OCI-LY7 (cell line): ENCODE results near the gene WNT7B.

Experiments
- EZH2phosphoT487 ChIP-seq: fragments of 200-600 bp; sonication (generic); IDR thresholded peaks from 2 replicates; pipeline ENCODE4 v1.6.1; 2018; ENCODE audit warnings: low read depth, borderline replicate concordance, mild to moderate bottlenecking, mixed run types, antibody characterized with exemption, low read length, moderate library complexity, mixed read lengths
- TF ChIP-seq, protein P1 (sequence below): fragments of 200-600 bp; sonication (generic); conservative IDR thresholded peaks from 2 replicates; pipeline ENCODE4 v1.5.1; 2014; ENCODE audit warnings: mild to moderate bottlenecking, antibody characterized with exemption, low read length, moderate library complexity, mixed read lengths

DNA sequence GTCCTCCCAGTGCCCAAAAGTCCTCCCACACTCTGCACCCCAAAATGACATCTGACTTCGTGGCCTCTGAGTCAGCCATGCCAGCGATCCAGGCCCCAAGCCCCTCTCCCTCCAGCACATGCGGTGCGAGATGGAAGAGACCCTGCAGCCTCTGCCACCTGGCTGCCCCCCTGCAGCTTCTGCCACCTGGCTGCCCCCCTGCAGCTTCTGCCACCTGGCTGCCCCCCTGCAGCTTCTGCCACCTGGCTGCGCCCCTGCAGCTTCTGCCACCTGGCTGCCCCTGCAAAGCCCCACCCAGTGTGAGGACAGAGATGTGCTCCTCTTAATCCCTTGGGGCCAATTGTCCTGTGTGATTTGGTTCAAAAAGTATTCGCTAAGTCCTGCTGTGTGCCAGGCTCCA, 68.0 kb downstream of the WNT7B start:
- no peak for TF ChIP-seq EZH2phosphoT487
- TF ChIP-seq, protein P1, sequence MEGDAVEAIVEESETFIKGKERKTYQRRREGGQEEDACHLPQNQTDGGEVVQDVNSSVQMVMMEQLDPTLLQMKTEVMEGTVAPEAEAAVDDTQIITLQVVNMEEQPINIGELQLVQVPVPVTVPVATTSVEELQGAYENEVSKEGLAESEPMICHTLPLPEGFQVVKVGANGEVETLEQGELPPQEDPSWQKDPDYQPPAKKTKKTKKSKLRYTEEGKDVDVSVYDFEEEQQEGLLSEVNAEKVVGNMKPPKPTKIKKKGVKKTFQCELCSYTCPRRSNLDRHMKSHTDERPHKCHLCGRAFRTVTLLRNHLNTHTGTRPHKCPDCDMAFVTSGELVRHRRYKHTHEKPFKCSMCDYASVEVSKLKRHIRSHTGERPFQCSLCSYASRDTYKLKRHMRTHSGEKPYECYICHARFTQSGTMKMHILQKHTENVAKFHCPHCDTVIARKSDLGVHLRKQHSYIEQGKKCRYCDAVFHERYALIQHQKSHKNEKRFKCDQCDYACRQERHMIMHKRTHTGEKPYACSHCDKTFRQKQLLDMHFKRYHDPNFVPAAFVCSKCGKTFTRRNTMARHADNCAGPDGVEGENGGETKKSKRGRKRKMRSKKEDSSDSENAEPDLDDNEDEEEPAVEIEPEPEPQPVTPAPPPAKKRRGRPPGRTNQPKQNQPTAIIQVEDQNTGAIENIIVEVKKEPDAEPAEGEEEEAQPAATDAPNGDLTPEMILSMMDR = no peak
